HepG2 (cell line): ENCODE measurements around the gene SAPCD2. TPM values are rescaled to one million over a fixed set of nuclear protein-coding genes. Genes with fewer than 3 reads are reported as not detected.
A peak's percentile ranks its signal among the peaks of the same experiment; 100 is the strongest.

Source experiments
- ATF2 ChIP-seq: sonication (generic); formaldehyde crosslinking; IDR thresholded peaks from 2 replicates; pipeline ENCODE4 v1.4.0; 2020; ENCODE audit warnings: missing genetic modification reagents
- EHMT2 ChIP-seq: fragments of 200-600 bp; sonication (generic); IDR thresholded peaks from 2 replicates; pipeline ENCODE4 v1.7.0; 2017; ENCODE audit warnings: antibody characterized with exemption, low read depth, low read length, borderline replicate concordance
- ETV6 ChIP-seq: sonication (generic); formaldehyde crosslinking; conservative IDR thresholded peaks from 2 replicates; pipeline ENCODE4 v1.4.0; 2020; ENCODE audit warnings: missing genetic modification reagents
- FOXC1 ChIP-seq: sonication (generic); formaldehyde crosslinking; IDR thresholded peaks from 2 replicates; pipeline ENCODE4 v1.8.0; 2022; ENCODE audit warnings: mild to moderate bottlenecking, missing genetic modification reagents, borderline replicate concordance
- IKZF5 ChIP-seq: IDR thresholded peaks from 2 replicates; pipeline ENCODE4 v1.6.1; 2018; ENCODE audit warnings: missing genetic modification reagents, mild to moderate bottlenecking, missing compliant biosample characterization
- IRX3 ChIP-seq: sonication (generic); formaldehyde crosslinking; IDR thresholded peaks from 2 replicates; pipeline ENCODE4 v1.8.1; 2023; ENCODE audit warnings: mild to moderate bottlenecking, low read depth, missing genetic modification reagents, borderline replicate concordance
- MXD1 ChIP-seq: sonication (generic); formaldehyde crosslinking; IDR thresholded peaks from 2 replicates; pipeline ENCODE4 v1.4.0; 2020; ENCODE audit warnings: mild to moderate bottlenecking, missing genetic modification reagents
- PREB ChIP-seq: sonication (generic); formaldehyde crosslinking; IDR thresholded peaks from 2 replicates; pipeline ENCODE4 v1.4.0; 2020; ENCODE audit warnings: missing genetic modification reagents
- RBM22 ChIP-seq: fragments of 200-400 bp; formaldehyde crosslinking; optimal IDR thresholded peaks from 2 replicates; pipeline ENCODE3; 2017; ENCODE audit warnings: mild to moderate bottlenecking, low read length, moderate library complexity
- SCMH1 ChIP-seq: sonication (generic); formaldehyde crosslinking; IDR thresholded peaks from 2 replicates; pipeline ENCODE4 v1.9.0; 2021; ENCODE audit warnings: missing genetic modification reagents, mild to moderate bottlenecking, borderline replicate concordance
- STAT5B ChIP-seq: sonication (generic); formaldehyde crosslinking; IDR thresholded peaks from 2 replicates; pipeline ENCODE4 v1.4.0; 2020; ENCODE audit warnings: missing genetic modification reagents
- ZBTB39 ChIP-seq: sonication (generic); formaldehyde crosslinking; IDR thresholded peaks from 2 replicates; pipeline ENCODE4 v1.5.0; 2020; ENCODE audit warnings: missing genetic modification reagents
- ZFP36L1 ChIP-seq: sonication (generic); formaldehyde crosslinking; IDR thresholded peaks from 2 replicates; pipeline ENCODE4 v1.8.0; 2022; ENCODE audit warnings: mild to moderate bottlenecking, missing genetic modification reagents, moderate library complexity
- ZMAT3 ChIP-seq: sonication (generic); formaldehyde crosslinking; conservative IDR thresholded peaks from 2 replicates; pipeline ENCODE4 v1.7.0; 2021; ENCODE audit warnings: missing genetic modification reagents
- ZMAT5 ChIP-seq: sonication (generic); formaldehyde crosslinking; IDR thresholded peaks from 2 replicates; pipeline ENCODE4 v1.5.0; 2020; ENCODE audit warnings: mild to moderate bottlenecking, low read depth, missing genetic modification reagents, borderline replicate concordance
- ZNF333 ChIP-seq: sonication (generic); formaldehyde crosslinking; IDR thresholded peaks from 2 replicates; pipeline ENCODE4 v1.4.0; 2020; ENCODE audit warnings: mild to moderate bottlenecking, missing genetic modification reagents, borderline replicate concordance
- ZNF546 ChIP-seq: sonication (generic); formaldehyde crosslinking; conservative IDR thresholded peaks from 2 replicates; pipeline ENCODE4 v1.8.1; 2023; ENCODE audit warnings: mild to moderate bottlenecking, missing genetic modification reagents
- ZNF639 ChIP-seq: conservative IDR thresholded peaks from 2 replicates; pipeline ENCODE4 v1.6.1; 2018; ENCODE audit warnings: missing genetic modification reagents
- ZNF784 ChIP-seq: sonication (generic); formaldehyde crosslinking; IDR thresholded peaks from 2 replicates; pipeline ENCODE4 v1.5.1; 2020; ENCODE audit warnings: missing genetic modification reagents, mild to moderate bottlenecking, borderline replicate concordance
- polyA plus RNA-seq, 8 experiments: library from polyadenylated mRNA; depleted of rRNA in 3 of 8; stranded (reverse) in 7 of 8; unstranded in 1 of 8; fragments of >200 nt; fragmentation: Illumina TruSeq in 4 of 8; extraction: Trizol in 4 of 8; gene quantifications; 2 replicates each; pipeline versions ENCODE4 v1.2.1 to v1.2.3, GENCODE V29; 2011 to 2016; ENCODE audit warnings: low read depth in 4 of 8, missing spikeins in 1 of 8, mixed read lengths in 1 of 8; ENCODE audit not compliant: insufficient read depth in 1 of 8
- total RNA-seq, 5 experiments: library from RNA; depleted of rRNA; stranded (reverse); fragments of >200 nt; fragmentation: Illumina TruSeq; extraction: Trizol; gene quantifications; 2 replicates each; pipeline ENCODE4 v1.2.3, GENCODE V29; 2016; ENCODE audit warnings: low read depth in 1 of 5

SAPCD2 gene
- total and polyA plus RNA-seq, 2 of the 13 experiments (the other 11 are each of a cell fraction or from before 2014, with no cell fraction given): 21.9 to 42.8 TPM

GRCh38 chr9:137034709-137035506, 35.4 kb downstream of the SAPCD2 start (continued):
- no peak for TF ChIP-seq SCMH1 (CRISPR knock-in tag)
- TF ChIP-seq IKZF5 (CRISPR knock-in tag): no peak
- no peak for TF ChIP-seq PREB (CRISPR knock-in tag)
- TF ChIP-seq ZBTB39 (CRISPR knock-in tag): no peak
- TF ChIP-seq ATF2 (CRISPR knock-in tag): peak; percentile 59; the same call in 1 of the 2 replicates
- no peak for TF ChIP-seq ZMAT3 (CRISPR knock-in tag)
- TF ChIP-seq RBM22: no peak
- TF ChIP-seq STAT5B (CRISPR knock-in tag): no peak
- TF ChIP-seq ZFP36L1 (CRISPR knock-in tag): no peak
- peak; percentile 68; the same call in 1 of the 2 replicates for TF ChIP-seq ZNF546
- TF ChIP-seq ZNF784: no peak
- TF ChIP-seq MXD1: no peak
- no peak for TF ChIP-seq EHMT2
- no peak for TF ChIP-seq ZNF333 (CRISPR knock-in tag)
- TF ChIP-seq ETV6 (CRISPR knock-in tag): no peak
- TF ChIP-seq ZNF639 (CRISPR knock-in tag): no peak
- TF ChIP-seq IRX3 (CRISPR knock-in tag): no peak
- 0 out of 2 replicates have a peak, but pooled peaks have one; percentile 50 for TF ChIP-seq FOXC1 (CRISPR knock-in tag)
- TF ChIP-seq ZMAT5 (CRISPR knock-in tag): no peak
